Left kidney (tissue), 8 donors: ENCODE results near the gene NCKAP5L. TPM values are rescaled to one million over a fixed set of nuclear protein-coding genes. Genes with fewer than 3 reads are reported as not detected.
"Not testable (repeated sequence)": the region's sequence is repeated elsewhere in the genome, so short reads cannot be mapped to it uniquely, and the experiment has no call there.

Source experiments
- DNase-seq: peaks from one replicate; pipeline ENCODE4 v3.0.0-alpha.2; 2013
- long read RNA-seq, 8 donors: transcript quantifications; one replicate each; lab custom pipeline, GENCODE V29; 2026
- polyA plus RNA-seq: library from polyadenylated mRNA; unstranded; fragments of 120-200 nt; gene quantifications from one replicate; pipeline ENCODE4 v1.2.1, GENCODE V29; 2013; ENCODE audit not compliant: insufficient read length

Gene NCKAP5L
- 18.3 TPM for polyA plus RNA-seq
- long read RNA-seq, donor 1, full-length matches to known transcripts, result 3 of 32 reads
- long read RNA-seq, donor 1, partial matches to known transcripts, result 29 of 32 reads
- long read RNA-seq, donor 1, other reads (novel, unspliced or antisense), result 0 of 32 reads
- long read RNA-seq, donor 2, full-length matches to known transcripts, result 5 of 13 reads
- long read RNA-seq, donor 2, partial matches to known transcripts, result 8 of 13 reads
- long read RNA-seq, donor 2, other reads (novel, unspliced or antisense), result 0 of 13 reads
- long read RNA-seq, donor 3, full-length matches to known transcripts, result 4 of 17 reads
- long read RNA-seq, donor 3, partial matches to known transcripts, result 13 of 17 reads
- long read RNA-seq, donor 3, other reads (novel, unspliced or antisense), result 0 of 17 reads
- long read RNA-seq, donor 4, result 0 reads
- long read RNA-seq, donor 5, partial matches to known transcripts, result 9 of 10 reads
- long read RNA-seq, donor 5, other reads (novel, unspliced or antisense), result 0 of 10 reads
- long read RNA-seq, donor 6, full-length matches to known transcripts, result 1 of 16 reads
- long read RNA-seq, donor 6, partial matches to known transcripts, result 15 of 16 reads
- long read RNA-seq, donor 6, other reads (novel, unspliced or antisense), result 0 of 16 reads
- long read RNA-seq, donor 7, full-length matches to known transcripts, result 4 of 29 reads
- long read RNA-seq, donor 7, partial matches to known transcripts, result 25 of 29 reads
- long read RNA-seq, donor 7, other reads (novel, unspliced or antisense), result 0 of 29 reads
- long read RNA-seq, donor 8, result 0 reads

- DNase-seq, result peak; percentile 97
Observed at GRCh38 chr12:49828133-49829091, at the start of gene NCKAP5L. NCKAP5L (minus strand) TSS chr12:49828413; CDS start chr12:49804044, 24,369 bp downstream.

DNA sequence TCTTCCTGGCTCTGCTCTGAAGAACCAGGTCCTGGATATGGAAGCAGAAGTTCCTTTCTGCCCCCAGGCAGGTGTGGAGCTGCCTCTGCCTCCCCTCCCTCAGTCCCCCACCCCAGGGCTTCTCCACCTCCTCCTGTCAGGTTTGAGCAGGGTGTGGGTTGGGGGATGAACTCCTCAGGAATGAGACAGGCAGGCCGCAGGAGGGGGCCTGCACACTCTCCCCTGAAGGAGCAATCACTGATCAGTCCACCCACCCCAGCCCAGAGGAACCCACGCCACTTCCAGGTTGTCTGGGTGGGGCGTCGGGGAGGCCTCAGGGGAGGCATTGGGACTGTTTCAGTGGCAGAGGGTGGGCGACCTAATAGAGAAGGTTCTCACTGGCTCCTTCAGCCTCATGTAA, 48.9 kb upstream of the NCKAP5L start:
- DNase-seq, result no peak

GRCh38 chr12:49876070-49876469, 47.9 kb upstream of the NCKAP5L start:
- no peak for DNase-seq

DNA sequence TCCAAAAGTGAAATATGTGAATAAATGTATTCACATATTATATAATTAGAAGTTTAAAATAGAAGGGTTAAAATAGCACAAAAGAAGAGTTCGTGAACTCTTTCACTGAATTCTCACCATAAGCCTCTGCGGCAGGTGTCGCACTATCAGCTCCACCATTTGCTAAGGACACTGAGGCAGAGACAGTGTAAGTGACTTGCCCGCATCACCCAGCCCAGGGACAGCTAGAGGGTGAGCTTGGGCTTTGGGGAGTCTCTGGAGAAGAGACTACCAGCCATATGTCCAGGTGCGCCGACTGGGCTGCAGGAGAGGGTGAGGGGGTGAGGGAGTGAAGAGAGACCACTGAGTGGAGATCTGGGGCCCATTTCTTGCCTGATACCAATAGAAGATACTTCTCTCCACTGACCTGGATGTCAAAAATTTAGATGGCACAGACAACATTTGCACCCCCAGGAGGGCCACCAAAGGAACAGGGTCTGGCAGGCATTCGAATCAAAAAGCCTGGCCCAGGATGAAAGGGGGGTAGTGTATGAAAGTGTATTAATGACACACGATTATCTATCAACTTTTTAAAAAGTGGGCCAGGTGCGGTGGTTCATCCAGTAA, 47.0 kb upstream of the NCKAP5L start:
- DNase-seq, result no peak

DNA sequence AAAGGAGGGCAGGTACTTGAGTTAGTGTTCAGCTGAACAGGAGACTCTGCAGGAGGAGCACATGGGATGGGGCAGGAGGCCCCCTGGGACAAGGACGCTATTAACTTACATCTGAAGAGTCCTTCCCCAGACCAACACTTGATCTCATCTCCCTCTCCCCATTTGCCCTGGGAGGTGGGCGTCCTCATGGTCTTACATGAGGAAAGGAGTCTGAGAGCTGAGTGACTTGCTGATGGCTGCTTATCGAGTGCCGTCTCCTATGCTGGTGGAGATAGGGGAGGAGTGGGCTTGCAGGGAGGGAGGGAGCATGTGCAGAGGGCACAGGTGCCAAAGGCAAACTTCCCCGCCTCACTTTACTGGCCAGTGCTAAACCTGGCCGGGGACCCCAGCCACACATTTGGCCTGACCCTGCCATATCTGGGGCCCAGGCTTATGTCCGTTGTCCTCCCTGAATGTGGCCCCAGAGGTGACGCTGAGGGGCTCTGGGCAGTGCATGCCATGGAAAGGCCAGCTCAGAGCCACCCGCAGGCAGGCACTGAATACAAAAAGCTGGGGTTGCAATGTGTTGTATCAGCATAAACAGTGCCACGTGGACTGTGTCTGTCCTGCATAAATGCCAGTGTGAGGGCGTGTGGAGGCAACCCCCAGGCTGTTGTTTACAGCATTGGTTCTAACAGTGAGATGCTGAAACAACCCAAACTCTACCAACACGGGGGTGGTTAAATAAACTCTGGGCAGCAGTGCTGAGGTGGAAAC, 46.1 kb upstream of the NCKAP5L start:
- DNase-seq, result no peak

DNA sequence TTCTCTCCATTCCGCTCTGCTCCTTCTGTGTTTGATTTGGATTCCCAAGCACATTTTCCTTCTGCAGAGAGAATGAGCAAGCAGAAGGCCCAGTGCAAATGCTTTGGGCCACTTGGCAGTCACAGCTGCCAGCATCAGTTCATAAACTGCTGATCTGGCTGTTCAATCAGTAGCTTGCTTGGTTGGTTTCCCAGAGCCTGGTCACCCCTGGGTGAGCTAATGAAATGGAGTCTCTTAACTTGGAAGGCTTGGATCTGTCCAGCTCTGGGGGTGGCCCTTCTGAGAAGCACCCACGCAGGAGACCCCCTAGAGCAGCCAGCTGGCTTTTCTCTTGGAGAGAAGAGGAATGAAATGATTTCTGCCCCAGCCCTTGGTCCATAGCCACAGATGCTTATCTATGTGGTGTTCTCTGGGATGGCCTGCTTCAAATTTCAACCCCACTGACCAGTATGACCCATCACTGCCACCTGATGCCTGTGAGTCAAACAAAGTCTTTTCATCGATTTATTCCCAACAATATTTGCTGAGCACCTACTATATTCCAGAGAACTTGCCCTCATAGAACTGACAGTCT, 45.2 kb upstream of the NCKAP5L start:
- no peak for DNase-seq

GRCh38 chr12:49872781-49873181, 44.6 kb upstream of the NCKAP5L start:
- DNase-seq, result no peak

DNA sequence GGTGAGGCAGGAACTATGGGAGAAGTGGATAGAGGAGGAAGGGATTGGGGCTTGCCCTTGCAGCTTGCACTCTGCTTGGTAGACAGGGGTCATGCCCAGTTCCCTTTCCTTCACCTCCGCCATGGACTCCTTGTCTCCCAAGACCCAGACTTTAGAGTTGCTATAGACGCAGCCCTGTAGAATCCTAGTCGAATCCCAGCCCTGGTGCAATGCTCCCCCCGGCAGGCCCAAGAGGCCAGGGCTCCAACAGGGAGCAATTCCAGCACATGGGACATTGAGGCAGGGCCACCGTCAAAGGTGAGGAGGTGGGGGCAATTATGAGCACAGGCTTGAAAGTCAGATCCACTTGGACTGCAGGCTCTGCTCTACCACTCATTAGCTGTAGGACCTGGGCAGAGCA, 44.2 kb upstream of the NCKAP5L start:
- DNase-seq, result no peak

DNA sequence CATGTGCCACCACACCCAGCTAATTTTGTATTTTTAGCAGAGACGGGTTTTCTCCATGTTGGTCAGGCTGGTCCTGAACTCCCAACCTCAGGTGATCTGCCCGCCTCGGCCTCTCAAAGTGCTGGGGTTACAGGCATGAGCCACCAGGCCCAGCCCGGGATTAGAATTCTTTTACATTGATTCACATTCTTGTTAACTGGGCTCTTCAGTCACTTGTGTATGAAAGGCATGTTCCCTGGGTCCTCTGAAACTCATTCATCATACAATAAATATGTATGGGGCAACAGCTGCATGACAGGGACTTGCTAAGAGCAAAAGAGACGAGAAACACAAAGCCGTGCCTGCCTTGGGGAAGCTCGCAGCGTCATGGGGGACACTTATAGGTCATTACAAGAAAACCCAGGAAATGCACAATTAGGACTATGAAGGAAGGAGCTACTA, 43.6 kb upstream of the NCKAP5L start:
- not testable (repeated sequence) for DNase-seq

DNA sequence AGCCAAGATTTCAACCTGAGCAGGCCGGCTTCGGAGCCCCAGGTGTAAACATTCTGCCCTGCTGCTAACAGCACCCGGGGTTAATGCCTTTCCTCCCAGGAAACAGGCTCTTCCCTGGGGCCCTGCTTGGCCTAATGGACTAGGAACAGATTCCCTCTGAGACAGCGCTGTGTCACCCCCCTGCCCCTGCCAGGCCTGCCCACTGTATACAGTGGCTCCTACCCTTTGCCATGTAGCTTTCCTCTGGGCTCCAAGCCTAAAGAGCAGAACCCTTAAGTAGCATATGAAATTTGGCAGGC, 43.0 kb upstream of the NCKAP5L start:
- DNase-seq, result no peak

GRCh38 chr12:49870501-49871262, 42.5 kb upstream of the NCKAP5L start:
- no peak for DNase-seq

- DNase-seq, result no peak
Observed at GRCh38 chr12:49869816-49870500, 41.7 kb upstream of the NCKAP5L start.

DNA sequence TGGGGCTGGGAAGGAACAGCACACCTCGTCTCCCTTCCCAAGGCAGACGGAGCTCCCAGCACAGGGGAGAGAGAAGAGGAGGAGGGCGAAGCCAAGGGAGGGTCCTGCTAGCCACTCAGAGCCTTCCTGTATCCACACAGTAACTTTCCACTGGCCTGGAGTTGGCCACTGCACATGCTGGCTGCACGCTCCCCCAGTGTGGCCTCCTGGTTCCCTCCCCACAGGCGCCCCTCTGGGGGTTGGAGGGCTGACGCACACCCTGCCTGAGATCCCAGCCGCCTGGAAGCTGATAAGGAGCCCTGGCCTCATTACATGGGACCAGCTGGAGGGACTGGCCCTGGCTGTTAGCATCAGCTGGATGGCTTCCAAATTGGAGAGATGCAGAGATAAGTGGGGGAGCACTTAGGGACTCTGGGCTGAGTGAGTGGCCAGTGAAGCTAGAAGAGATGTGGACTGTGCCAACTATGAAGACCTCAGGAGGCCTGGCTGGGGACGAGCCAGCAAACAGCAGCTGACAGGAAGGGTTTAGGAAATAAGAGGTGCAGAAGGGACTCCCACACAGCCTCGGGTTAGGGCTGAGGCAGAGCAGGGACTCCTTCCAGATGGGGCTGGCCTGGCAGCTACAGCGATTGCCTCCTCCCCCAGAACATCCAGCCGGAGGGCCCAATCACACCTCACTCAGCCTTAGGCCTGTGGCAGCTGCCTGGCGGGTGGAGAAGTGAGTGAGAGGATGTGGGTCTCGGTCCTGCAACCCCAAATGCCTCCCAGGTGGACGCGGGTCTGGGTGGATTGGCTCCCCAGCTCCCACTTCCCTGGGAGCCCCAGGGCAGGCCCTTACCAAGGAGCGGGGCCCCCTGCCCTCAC, 41.0 kb upstream of the NCKAP5L start:
- DNase-seq, result peak; percentile 79

- DNase-seq, result no peak
Observed at GRCh38 chr12:49868449-49868848, 40.2 kb upstream of the NCKAP5L start.

DNA sequence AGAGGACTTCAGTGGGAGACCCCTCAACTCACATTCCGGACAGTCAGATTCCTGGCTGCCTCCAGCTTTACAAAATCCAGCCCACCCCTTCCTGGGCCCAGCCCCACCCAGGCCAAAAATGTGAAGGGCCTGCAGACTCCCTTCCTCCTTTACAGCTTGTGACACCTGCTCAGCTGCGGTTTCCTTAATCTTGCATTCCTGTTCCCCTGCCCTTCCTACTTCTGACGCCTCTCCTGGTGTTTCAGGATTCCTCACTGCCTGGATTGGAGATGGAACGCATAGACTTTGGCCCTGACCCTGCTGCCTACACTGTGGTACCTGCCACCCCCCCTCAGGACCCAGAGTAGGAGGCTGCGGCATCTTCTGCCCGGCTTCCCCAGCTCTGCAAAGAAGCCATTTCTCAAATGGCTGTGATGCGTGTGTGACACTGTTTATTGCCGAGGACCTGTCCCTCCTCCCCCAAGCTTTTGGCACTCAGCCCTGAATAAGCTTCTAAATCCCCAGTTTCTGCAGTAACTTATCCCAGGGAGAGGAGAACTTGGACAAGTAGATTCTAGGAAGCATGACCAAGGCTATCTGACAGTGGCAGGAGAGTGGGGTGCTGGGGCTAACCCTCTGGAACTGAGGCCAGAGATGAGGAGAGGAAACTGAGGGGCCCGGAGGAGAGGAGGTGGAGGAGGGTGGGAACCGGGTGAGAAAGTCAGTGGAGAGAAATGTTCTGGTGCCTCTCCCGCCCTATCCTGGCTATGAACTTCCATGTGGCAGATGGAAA, 39.5 kb upstream of the NCKAP5L start:
- DNase-seq, result no peak

DNA sequence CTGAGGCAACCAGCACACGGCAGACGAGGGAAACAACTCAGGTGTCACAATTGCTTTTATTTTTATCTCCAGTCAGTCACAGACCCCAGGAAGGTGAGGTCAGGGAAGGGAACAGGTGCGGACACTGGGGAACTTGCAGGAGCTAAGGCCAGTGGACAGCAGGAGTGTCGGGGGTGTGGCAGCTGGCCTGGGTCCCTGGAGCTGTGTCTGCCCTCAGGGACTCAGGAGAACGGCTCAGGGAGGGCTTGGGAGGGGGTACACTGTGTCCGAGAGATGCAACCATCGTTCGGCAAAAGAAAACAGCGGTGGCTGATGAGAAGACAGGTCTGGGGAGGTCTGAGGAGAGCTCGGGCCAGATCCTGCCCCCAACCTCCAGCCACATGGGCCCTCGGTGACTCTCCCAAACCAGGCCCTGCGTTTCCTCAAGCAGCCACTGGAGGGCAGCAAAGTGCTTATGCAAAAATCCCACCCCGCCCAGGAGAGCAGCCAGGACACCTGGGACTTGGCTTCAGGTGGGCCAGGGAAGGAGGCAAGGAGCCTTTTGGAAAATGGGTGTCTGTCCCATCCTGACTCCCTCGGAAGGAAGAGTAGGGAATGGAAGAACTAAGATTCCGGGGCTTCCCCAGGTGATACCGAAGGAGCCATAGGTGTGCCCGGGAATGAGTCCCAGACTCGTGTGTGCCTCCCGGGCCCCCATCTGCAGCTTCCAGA, 38.8 kb upstream of the NCKAP5L start:
- DNase-seq, result peak; percentile 79

DNA sequence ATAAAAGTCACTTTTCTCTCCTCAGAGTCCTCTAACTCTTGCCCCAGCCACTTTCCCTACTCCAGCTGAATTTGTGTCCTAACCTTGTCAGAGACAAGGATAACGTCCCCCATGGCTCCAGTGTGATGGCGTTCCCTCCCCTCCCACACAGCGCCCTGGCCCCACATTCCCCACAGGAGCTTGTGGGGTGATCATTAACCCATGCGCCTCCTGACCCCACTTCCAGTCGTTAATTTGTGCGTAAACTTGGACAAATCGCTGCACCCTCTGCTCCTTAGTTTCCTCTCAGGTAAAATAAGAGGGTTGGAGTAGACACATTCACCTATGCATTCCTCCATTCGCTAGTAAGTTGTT, 37.5 kb upstream of the NCKAP5L start:
- DNase-seq, result no peak
